Stimulated activated effector memory CD8-positive, alpha-beta T cell treated with anti-CD3 and anti-CD28 coated beads, Interleukin-12 subunit alpha, Interleukin-12 subunit beta, amount 100 ng/mL, for 72 hours (primary cell): ENCODE measurements around the gene KRTAP21-3.
"Not testable (repeated sequence)": the region's sequence is repeated elsewhere in the genome, so short reads cannot be mapped to it uniquely, and the experiment has no call there.

Experiments
- ATAC-seq: fragments of 150-1000 bp; cut with Tn5 transposase; 2 replicates; pipeline ENCODE4 v1.10.0; 2021
- DNase-seq, 2 donors: peaks; one replicate each; pipeline ENCODE4 v3.0.0; 2021 to 2022; ENCODE audit warnings: low spot score in 2 of 2
- H3K27ac Mint-ChIP-seq: one replicate; pipeline ENCODE4 v1.8.0; 2022; ENCODE audit warnings: mild to moderate bottlenecking, mixed read lengths
- H3K36me3 Mint-ChIP-seq: one replicate; pipeline ENCODE4 v1.8.0; 2022; ENCODE audit warnings: mild to moderate bottlenecking, mixed read lengths
- H3K4me1 Mint-ChIP-seq: one replicate; pipeline ENCODE4 v1.8.0; 2022; ENCODE audit warnings: mixed read lengths
- H3K4me3 Mint-ChIP-seq: one replicate; pipeline ENCODE4 v1.8.0; 2022; ENCODE audit warnings: mild to moderate bottlenecking, mixed read lengths
- H3K9me3 Mint-ChIP-seq: one replicate; pipeline ENCODE4 v1.8.0; 2022; ENCODE audit warnings: mixed read lengths

KRTAP21-3 gene

GRCh38 chr21:30718239-30718909 lies at the start of gene KRTAP21-3:
Gene KRTAP21-3, minus strand, starts transcription at chr21:30718777. Its CDS starts 18 bp downstream, at chr21:30718759.
- H3K4me1 Mint-ChIP-seq: no peaks in the 10 kb centered on the region
- ATAC-seq (peak; percentile 96), DNase-seq (no peak)
- no peaks in the 10 kb centered on the region for H3K36me3 Mint-ChIP-seq
- peaks cover 4% of the 10 kb centered on the region for H3K9me3 Mint-ChIP-seq
- no peak within 1 kb of the TSS for H3K27ac Mint-ChIP-seq
- H3K4me3 Mint-ChIP-seq: no peak within 1 kb of the TSS

GRCh38 chr21:30760776-30761175 lies 42.2 kb upstream of the KRTAP21-3 start:
- Mint-ChIP-seq H3K27ac (no peak overlapping the region), H3K4me3 (no peak overlapping the region), H3K36me3 (no peaks in the 10 kb centered on the region), H3K9me3 (no peaks in the 10 kb centered on the region), H3K4me1 (no peaks in the 10 kb centered on the region)
- ATAC-seq: no peak
- DNase-seq: no peak

- H3K4me3 Mint-ChIP-seq: no peak overlapping the region
- no peak overlapping the region for H3K27ac Mint-ChIP-seq
- ATAC-seq (no peak), DNase-seq (no peak)
- H3K36me3 Mint-ChIP-seq: no peaks in the 10 kb centered on the region
- H3K4me1 Mint-ChIP-seq: no peaks in the 10 kb centered on the region
- H3K9me3 Mint-ChIP-seq: no peaks in the 10 kb centered on the region
Observed at GRCh38 chr21:30758306-30758705, 39.7 kb upstream of the KRTAP21-3 start.

GRCh38 chr21:30755328-30755727 lies 36.8 kb upstream of the KRTAP21-3 start, which contains the start of gene KRTAP21-1:
Gene KRTAP21-1, minus strand, starts transcription at chr21:30755428. Its CDS starts 50 bp downstream, at chr21:30755378.
- not testable (repeated sequence) for DNase-seq, H3K27ac Mint-ChIP-seq, H3K4me1 Mint-ChIP-seq, ATAC-seq, H3K4me3 Mint-ChIP-seq, H3K9me3 Mint-ChIP-seq, H3K36me3 Mint-ChIP-seq

GRCh38 chr21:30747159-30747558 lies 28.6 kb upstream of the KRTAP21-3 start, which contains the start of gene KRTAP21-2:
Gene KRTAP21-2, minus strand, starts transcription at chr21:30747259. Its CDS starts 57 bp downstream, at chr21:30747202.
- Mint-ChIP-seq H3K36me3 (no peaks in the 10 kb centered on the region), H3K9me3 (peaks cover 3% of the 10 kb centered on the region)

GRCh38 chr21:30740462-30740861 lies 21.9 kb upstream of the KRTAP21-3 start:
- no peak for ATAC-seq
- Mint-ChIP-seq H3K27ac (no peak overlapping the region), H3K36me3 (no peaks in the 10 kb centered on the region), H3K9me3 (no peaks in the 10 kb centered on the region), H3K4me1 (no peaks in the 10 kb centered on the region), H3K4me3 (no peak overlapping the region)
- DNase-seq: no peak

More at GRCh38 chr21:30747159-30747558, 28.6 kb upstream of the KRTAP21-3 start, which contains the start of gene KRTAP21-2:
- no peak within 1 kb of the TSS for H3K4me3 Mint-ChIP-seq
- H3K4me1 Mint-ChIP-seq: no peaks in the 10 kb centered on the region
- DNase-seq (no peak), ATAC-seq (peak; percentile 16)
- H3K27ac Mint-ChIP-seq: no peak within 1 kb of the TSS

GRCh38 chr21:30733026-30733425 lies 14.4 kb upstream of the KRTAP21-3 start:
- no peaks in the 10 kb centered on the region for H3K36me3 Mint-ChIP-seq
- no peak overlapping the region for H3K27ac Mint-ChIP-seq
- H3K9me3 Mint-ChIP-seq: no peaks in the 10 kb centered on the region
- DNase-seq: no peak
- no peaks in the 10 kb centered on the region for H3K4me1 Mint-ChIP-seq
- H3K4me3 Mint-ChIP-seq: no peak overlapping the region
- ATAC-seq: no peak

- no peaks in the 10 kb centered on the region for H3K4me1 Mint-ChIP-seq
- no peak overlapping the region for H3K4me3 Mint-ChIP-seq
- no peak overlapping the region for H3K27ac Mint-ChIP-seq
- no peaks in the 10 kb centered on the region for H3K36me3 Mint-ChIP-seq
- ATAC-seq (no peak), DNase-seq (no peak)
- H3K9me3 Mint-ChIP-seq: peaks cover 8% of the 10 kb centered on the region
Observed at GRCh38 chr21:30726726-30727125, 8.1 kb upstream of the KRTAP21-3 start.

GRCh38 chr21:30719401-30719800 lies 824 bp upstream of the KRTAP21-3 start:
- no peak for DNase-seq
- Mint-ChIP-seq H3K4me1 (no peaks in the 10 kb centered on the region), H3K27ac (no peak overlapping the region), H3K4me3 (no peak overlapping the region), H3K36me3 (no peaks in the 10 kb centered on the region), H3K9me3 (peaks cover 4% of the 10 kb centered on the region)
- no peak for ATAC-seq

GRCh38 chr21:30717105-30717504 lies 1.5 kb downstream of the KRTAP21-3 start:
- DNase-seq (no peak), ATAC-seq (no peak)
- Mint-ChIP-seq H3K27ac (no peak overlapping the region), H3K9me3 (peaks cover 8% of the 10 kb centered on the region), H3K4me3 (no peak overlapping the region), H3K36me3 (no peaks in the 10 kb centered on the region), H3K4me1 (no peaks in the 10 kb centered on the region)

- no peak for ATAC-seq
- H3K36me3 Mint-ChIP-seq: no peaks in the 10 kb centered on the region
- DNase-seq: no peak
- peaks cover 11% of the 10 kb centered on the region for H3K9me3 Mint-ChIP-seq
- no peak overlapping the region for H3K4me3 Mint-ChIP-seq
- H3K4me1 Mint-ChIP-seq: peaks cover 5% of the 10 kb centered on the region
- no peak overlapping the region for H3K27ac Mint-ChIP-seq
Observed at GRCh38 chr21:30714946-30715345, 3.6 kb downstream of the KRTAP21-3 start.

GRCh38 chr21:30714456-30714855 lies 4.1 kb downstream of the KRTAP21-3 start:
- H3K4me1 Mint-ChIP-seq: peaks cover 5% of the 10 kb centered on the region
- no peak for DNase-seq
- no peak overlapping the region for H3K27ac Mint-ChIP-seq
- H3K36me3 Mint-ChIP-seq: no peaks in the 10 kb centered on the region
- no peak overlapping the region for H3K4me3 Mint-ChIP-seq
- no peak for ATAC-seq
- H3K9me3 Mint-ChIP-seq: peaks cover 11% of the 10 kb centered on the region

- H3K9me3 Mint-ChIP-seq: peaks cover 11% of the 10 kb centered on the region
- no peaks in the 10 kb centered on the region for H3K36me3 Mint-ChIP-seq
- DNase-seq: no peak
- H3K4me3 Mint-ChIP-seq: no peak overlapping the region
- H3K4me1 Mint-ChIP-seq: peaks cover 5% of the 10 kb centered on the region
- no peak overlapping the region for H3K27ac Mint-ChIP-seq
- no peak for ATAC-seq
Observed at GRCh38 chr21:30713766-30714165, 4.8 kb downstream of the KRTAP21-3 start.

- H3K27ac Mint-ChIP-seq: peak overlapping the region; percentile 78
- H3K9me3 Mint-ChIP-seq: peaks cover 7% of the 10 kb centered on the region
- H3K36me3 Mint-ChIP-seq: no peaks in the 10 kb centered on the region
- no peak for DNase-seq
- H3K4me3 Mint-ChIP-seq: no peak overlapping the region
- peak; percentile 78 for ATAC-seq
- peaks cover 5% of the 10 kb centered on the region for H3K4me1 Mint-ChIP-seq
Observed at GRCh38 chr21:30710499-30710898, 8.1 kb downstream of the KRTAP21-3 start.

- Mint-ChIP-seq H3K27ac (no peak overlapping the region), H3K4me3 (no peak overlapping the region), H3K4me1 (peaks cover 5% of the 10 kb centered on the region), H3K36me3 (no peaks in the 10 kb centered on the region), H3K9me3 (peaks cover 7% of the 10 kb centered on the region)
- ATAC-seq: peak; percentile 64
- no peak for DNase-seq
Observed at GRCh38 chr21:30707409-30707808, 11.2 kb downstream of the KRTAP21-3 start.

GRCh38 chr21:30695956-30696355 lies 22.6 kb downstream of the KRTAP21-3 start:
- H3K27ac Mint-ChIP-seq: no peak overlapping the region
- H3K9me3 Mint-ChIP-seq: peaks cover 6% of the 10 kb centered on the region
- ATAC-seq: no peak

More at GRCh38 chr21:30695956-30696355, 22.6 kb downstream of the KRTAP21-3 start:
- H3K36me3 Mint-ChIP-seq: no peaks in the 10 kb centered on the region
- H3K4me3 Mint-ChIP-seq: no peak overlapping the region
- H3K4me1 Mint-ChIP-seq: no peaks in the 10 kb centered on the region
- no peak for DNase-seq
